ENCODE measurements around the gene RRP7A. TPM values are rescaled to one million over a fixed set of nuclear protein-coding genes. Genes with fewer than 3 reads are reported as not detected.

RRP7A gene
- total and polyA plus RNA-seq, 4 donors = 8.6 to 12.1 (median 10.3) TPM

DNA sequence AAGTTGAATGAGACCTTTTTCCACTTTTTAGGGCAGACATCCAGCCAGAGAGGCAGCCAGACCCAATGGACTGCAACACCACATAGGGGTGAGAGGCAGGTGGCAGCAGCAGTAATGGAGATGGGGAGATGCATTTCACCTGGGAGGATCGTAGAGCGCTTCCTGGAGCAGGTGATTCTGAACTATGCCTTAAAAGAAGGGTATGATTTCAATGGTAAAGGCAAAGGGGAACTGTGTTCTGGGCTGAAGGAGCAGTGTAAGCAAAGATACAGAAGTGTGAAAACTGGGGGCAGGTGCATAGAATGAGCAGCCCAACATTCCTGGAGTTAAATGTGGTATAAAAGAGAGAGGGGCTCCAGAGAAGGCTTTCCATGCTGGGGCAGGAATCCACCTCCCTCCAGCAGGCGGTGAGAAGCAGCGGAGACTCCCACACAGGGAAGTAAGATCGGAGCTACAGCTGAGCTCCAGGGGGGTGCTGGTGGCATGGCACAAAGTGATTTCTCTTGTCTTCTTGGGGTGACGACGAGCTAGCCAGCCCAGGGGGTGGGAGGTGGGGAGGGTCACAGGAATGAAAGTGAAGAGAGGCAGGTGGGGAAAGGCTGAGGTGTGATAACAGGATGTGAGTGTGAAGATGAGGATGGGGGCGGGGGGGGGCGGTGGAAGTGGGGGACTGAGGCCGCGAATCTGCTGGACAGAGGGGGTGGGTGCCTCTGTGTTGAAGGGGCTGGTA, 29.9 kb upstream of the RRP7A start:
- WGBS = 81% methylated on average over 11 of the region's 11 CpGs
- H3K27ac ChIP-seq (ENCODE audit: low read depth in 1 of 2, low read length in 2 of 2) = no peak overlapping the region

More for the DNA sequence above, 29.9 kb upstream of the RRP7A start:
- Histone ChIP-seq H3K27me3 (ENCODE audit: control insufficient read depth in 4 of 4, insufficient read depth in 4 of 4, low read length in 3 of 4) (no peaks in the 10 kb centered on the region), H3K4me3 (ENCODE audit: low read depth in 1 of 3, low read length in 3 of 3) (no peak overlapping the region), H3K36me3 (ENCODE audit: control insufficient read depth in 4 of 4, insufficient read depth in 3 of 4, low read depth in 1 of 4, low read length in 3 of 4) (no peaks in the 10 kb centered on the region), H3K9me3 (ENCODE audit: control insufficient read depth in 4 of 4, low read length in 3 of 4) (no peaks in the 10 kb centered on the region), H3K9ac (ENCODE audit: low read depth in 1 of 2, low read length in 2 of 2) (no peak overlapping the region), H3K4me1 (ENCODE audit: control insufficient read depth in 4 of 4, insufficient read depth in 4 of 4, low read length in 3 of 4) (peaks cover 0 to 7% (median 4%) of the 10 kb centered on the region in 4 donors)
- DNase-seq (ENCODE audit: low spot score) = no peak
- no peak for TF ChIP-seq REST (IDR thresholded peaks at IDR 0.05)
- no peak for TF ChIP-seq TAF1 (conservative IDR thresholded peaks at IDR 0.05)
- no peak for TF ChIP-seq RXRA (IDR thresholded peaks at IDR 0.05)
- TF ChIP-seq NR2F2 (IDR thresholded peaks at IDR 0.05) = no peak
- no peak for TF ChIP-seq HNF4G (IDR thresholded peaks at IDR 0.05)
- no peak for TF ChIP-seq GABPA (IDR thresholded peaks at IDR 0.05 in 1 of 2, conservative IDR thresholded peaks at IDR 0.05 in 1 of 2)
- TF ChIP-seq MAX (IDR thresholded peaks at IDR 0.05) = no peak
- no peak for TF ChIP-seq SP1 (IDR thresholded peaks at IDR 0.05)
- TF ChIP-seq, protein P1, sequence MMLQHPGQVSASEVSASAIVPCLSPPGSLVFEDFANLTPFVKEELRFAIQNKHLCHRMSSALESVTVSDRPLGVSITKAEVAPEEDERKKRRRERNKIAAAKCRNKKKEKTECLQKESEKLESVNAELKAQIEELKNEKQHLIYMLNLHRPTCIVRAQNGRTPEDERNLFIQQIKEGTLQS (IDR thresholded peaks at IDR 0.05) = no peak
- TF ChIP-seq, protein P2, sequence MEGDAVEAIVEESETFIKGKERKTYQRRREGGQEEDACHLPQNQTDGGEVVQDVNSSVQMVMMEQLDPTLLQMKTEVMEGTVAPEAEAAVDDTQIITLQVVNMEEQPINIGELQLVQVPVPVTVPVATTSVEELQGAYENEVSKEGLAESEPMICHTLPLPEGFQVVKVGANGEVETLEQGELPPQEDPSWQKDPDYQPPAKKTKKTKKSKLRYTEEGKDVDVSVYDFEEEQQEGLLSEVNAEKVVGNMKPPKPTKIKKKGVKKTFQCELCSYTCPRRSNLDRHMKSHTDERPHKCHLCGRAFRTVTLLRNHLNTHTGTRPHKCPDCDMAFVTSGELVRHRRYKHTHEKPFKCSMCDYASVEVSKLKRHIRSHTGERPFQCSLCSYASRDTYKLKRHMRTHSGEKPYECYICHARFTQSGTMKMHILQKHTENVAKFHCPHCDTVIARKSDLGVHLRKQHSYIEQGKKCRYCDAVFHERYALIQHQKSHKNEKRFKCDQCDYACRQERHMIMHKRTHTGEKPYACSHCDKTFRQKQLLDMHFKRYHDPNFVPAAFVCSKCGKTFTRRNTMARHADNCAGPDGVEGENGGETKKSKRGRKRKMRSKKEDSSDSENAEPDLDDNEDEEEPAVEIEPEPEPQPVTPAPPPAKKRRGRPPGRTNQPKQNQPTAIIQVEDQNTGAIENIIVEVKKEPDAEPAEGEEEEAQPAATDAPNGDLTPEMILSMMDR (IDR thresholded peaks at IDR 0.05; ENCODE audit: low read depth, low read length, missing input control) = no peak
- TF ChIP-seq FOXA2 (IDR thresholded peaks at IDR 0.05) = no peak
- TF ChIP-seq RAD21 (IDR thresholded peaks at IDR 0.05) = no peak
- no peak for TF ChIP-seq EGR1 (IDR thresholded peaks at IDR 0.05; ENCODE audit: low read depth in 2 of 2)
- TF ChIP-seq FOXA1 (IDR thresholded peaks at IDR 0.05) = no peak
- TF ChIP-seq ZBTB33 (IDR thresholded peaks at IDR 0.05) = no peak
- TF ChIP-seq JUND (IDR thresholded peaks at IDR 0.05) = no peak
- TF ChIP-seq HNF4A (conservative IDR thresholded peaks at IDR 0.05) = no peak
